HepG2 (cell line): ENCODE results near the gene CTBP1. TPM values are rescaled to one million over a fixed set of nuclear protein-coding genes. Genes with fewer than 3 reads are reported as not detected.

ENCODE experiments used
- ATAC-seq: fragments of 200-7000 bp; cut with Tn5 transposase; 3 replicates; pipeline ENCODE4 v1.9.1; 2020; ENCODE audit warnings: mild to moderate bottlenecking, moderate library complexity
- BruUV-seq: library from RNA; stranded (reverse); fragments of 400-500 nt; replicated peaks from 2 replicates; lab custom pipeline; 2021; lab: Mats Ljungman, UMichigan
- CTCF ChIA-PET: fragments of 300-600 bp; formaldehyde crosslinking; extraction: SDS; loops from one replicate; lab custom pipeline; 2021; ENCODE audit warnings: low total read pairs, inconsistent platforms, low intra/inter-chr PET ratio; lab: Yijun Ruan, JAX
- POLR2A ChIA-PET: fragments of 350-600 bp; sonication (Branson Sonifier 250); formaldehyde crosslinking; loops from one replicate; lab custom pipeline; 2020; ENCODE audit warnings: antibody characterized with exemption, inconsistent platforms; lab: Yijun Ruan, JAX
- DNase-seq: peaks from one replicate; pipeline ENCODE4 v3.0.0-alpha.2; 2015; ENCODE audit warnings: low spot score
- FAIRE-seq: peaks from 3 replicates; lab custom pipeline; 2011; peaks lifted over from hg19 to GRCh38; lab: Jason Lieb, UNC
- H2AFZ ChIP-seq: one replicate; pipeline ENCODE4 v1.6.1; 2011; ENCODE audit warnings: low read length, inconsistent platforms
- H3K27ac ChIP-seq: fragments of 300-600 bp; 3 replicates; pipeline ENCODE4 v1.8.0; 2011; ENCODE audit warnings: mixed run types, mild to moderate bottlenecking, mixed read lengths, low read length, inconsistent platforms; ENCODE audit not compliant: insufficient read depth; ENCODE audit errors: extremely low read length
- H3K27me3 ChIP-seq, 2 experiments: fragments of 200-600 bp in 1 of 2; 2 replicates in 1 of 2; 3 replicates in 1 of 2; pipeline versions ENCODE4 v1.6.0 to v1.8.0; 2011; ENCODE audit warnings: low read length in 2 of 2, mild to moderate bottlenecking in 2 of 2, moderate library complexity in 2 of 2, inconsistent platforms in 1 of 2; ENCODE audit not compliant: insufficient read depth in 2 of 2, control insufficient read depth in 1 of 2
- H3K36me3 ChIP-seq, 2 experiments: fragments of 200-600 bp in 1 of 2; replicated peaks in 1 of 2; 2 replicates in 1 of 2; 3 replicates in 1 of 2; pipeline versions ENCODE4 v1.5.1 to v1.8.0; 2011; ENCODE audit warnings: low read length in 2 of 2, inconsistent platforms in 1 of 2; ENCODE audit not compliant: insufficient read depth in 2 of 2, control insufficient read depth in 1 of 2
- H3K4me1 ChIP-seq: 2 replicates; pipeline ENCODE4 v1.5.1; 2012; ENCODE audit warnings: low read length, inconsistent platforms; ENCODE audit not compliant: insufficient read depth
- H3K4me2 ChIP-seq: 2 replicates; pipeline ENCODE4 v1.6.0; 2011; ENCODE audit warnings: low read depth, low read length, inconsistent platforms
- H3K4me3 ChIP-seq, 3 experiments: fragments of 200-600 bp in 1 of 3; sonication (generic), shearing (Covaris generic) in 1 of 3; replicated peaks in 1 of 3; 2 replicates each; pipeline ENCODE4 v1.5.1; 2011 to 2016; ENCODE audit warnings: low read length in 3 of 3, inconsistent platforms in 2 of 3, low read depth in 2 of 3, mild to moderate bottlenecking in 2 of 3, control low read depth in 1 of 3, mixed read lengths in 1 of 3; ENCODE audit not compliant: insufficient read depth in 1 of 3
- H3K79me2 ChIP-seq: one replicate; pipeline ENCODE4 v1.6.1; 2011; ENCODE audit warnings: low read length, inconsistent platforms; ENCODE audit not compliant: insufficient read depth
- H3K9ac ChIP-seq: 2 replicates; pipeline ENCODE4 v1.6.0; 2011; ENCODE audit warnings: mild to moderate bottlenecking, low read depth, low read length, inconsistent platforms; ENCODE audit not compliant: insufficient read depth
- H3K9me3 ChIP-seq: 2 replicates; pipeline ENCODE4 v1.5.1; 2012; ENCODE audit warnings: mild to moderate bottlenecking, low read length
- H4K20me1 ChIP-seq: 2 replicates; pipeline ENCODE4 v1.6.0; 2011; ENCODE audit warnings: inconsistent platforms, mild to moderate bottlenecking, low read length, moderate library complexity; ENCODE audit not compliant: insufficient read depth
- AHDC1 ChIP-seq: sonication (generic); formaldehyde crosslinking; IDR thresholded peaks from 2 replicates; pipeline ENCODE4 v1.5.1; 2020; ENCODE audit warnings: mild to moderate bottlenecking, missing genetic modification reagents, borderline replicate concordance
- AKAP8 ChIP-seq: sonication (generic); formaldehyde crosslinking; IDR thresholded peaks from 2 replicates; pipeline ENCODE4 v1.5.1; 2020; ENCODE audit warnings: mild to moderate bottlenecking, missing genetic modification reagents
- BCL6 ChIP-seq: IDR thresholded peaks from 2 replicates; pipeline ENCODE4 v1.6.1; 2016; ENCODE audit warnings: missing genetic modification reagents, missing compliant biosample characterization
- HNRNPL ChIP-seq: fragments of 200-400 bp; formaldehyde crosslinking; IDR thresholded peaks from 2 replicates; pipeline ENCODE4 v1.6.1; 2017; ENCODE audit warnings: mild to moderate bottlenecking, low read depth, low read length
- IRF2 ChIP-seq: IDR thresholded peaks from 2 replicates; pipeline ENCODE4 v1.6.1; 2018; ENCODE audit warnings: missing genetic modification reagents, missing compliant biosample characterization
- PHF20 ChIP-seq: sonication (generic); formaldehyde crosslinking; IDR thresholded peaks from 2 replicates; pipeline ENCODE4 v1.5.0; 2020; ENCODE audit warnings: mild to moderate bottlenecking, missing genetic modification reagents
- RBFOX2 ChIP-seq: fragments of 200-400 bp; formaldehyde crosslinking; IDR thresholded peaks from 2 replicates; pipeline ENCODE4 v1.6.1; 2017; ENCODE audit warnings: low read depth, mild to moderate bottlenecking, low read length
- SRSF4 ChIP-seq: fragments of 200-400 bp; formaldehyde crosslinking; IDR thresholded peaks from one replicate; pipeline ENCODE4 v1.6.1; 2018; ENCODE audit warnings: mild to moderate bottlenecking, low read depth, low read length, moderate library complexity; ENCODE audit not compliant: poor library complexity, severe bottlenecking
- ZNF570 ChIP-seq: sonication (generic); formaldehyde crosslinking; IDR thresholded peaks from 2 replicates; pipeline ENCODE4 v1.4.0; 2020; ENCODE audit warnings: mild to moderate bottlenecking, missing genetic modification reagents, borderline replicate concordance
- ZNF703 ChIP-seq: sonication (generic); formaldehyde crosslinking; IDR thresholded peaks from 2 replicates; pipeline ENCODE4 v1.5.1; 2020; ENCODE audit warnings: missing genetic modification reagents, mild to moderate bottlenecking, moderate library complexity, borderline replicate concordance
- WGBS: methylation state at CpG from one replicate; pipeline ENCODE4 v1.1.6; 2017; ENCODE audit warnings: low lambda C conversion rate; 5-methylcytosine and 5-hydroxymethylcytosine counted together
- in situ Hi-C: cut with HindIII; loops from 2 replicates; pipeline ENCODE4 v1.10.0; 2017; ENCODE audit warnings: low pct_unique_long_range_greater_than_20kb; ENCODE audit not compliant: extremely low pct_ligation_motif_present
- intact Hi-C: fragments of 100-400 bp; cut with micrococcal nuclease; formaldehyde crosslinking; loops from one replicate; pipeline ENCODE4 v1.10.0; 2022; ENCODE audit not compliant: unreplicated experiment
- polyA plus RNA-seq, 8 experiments: library from polyadenylated mRNA; depleted of rRNA in 3 of 8; stranded (reverse) in 7 of 8; unstranded in 1 of 8; fragments of >200 nt; fragmentation: Illumina TruSeq in 4 of 8; extraction: Trizol in 4 of 8; gene quantifications; 2 replicates each; pipeline versions ENCODE4 v1.2.1 to v1.2.3, GENCODE V29; 2011 to 2016; ENCODE audit warnings: low read depth in 4 of 8, missing spikeins in 1 of 8, mixed read lengths in 1 of 8; ENCODE audit not compliant: insufficient read depth in 1 of 8
- total RNA-seq, 5 experiments: library from RNA; depleted of rRNA; stranded (reverse); fragments of >200 nt; fragmentation: Illumina TruSeq; extraction: Trizol; gene quantifications; 2 replicates each; pipeline ENCODE4 v1.2.3, GENCODE V29; 2016; ENCODE audit warnings: low read depth in 1 of 5

The CTBP1 gene
- total and polyA plus RNA-seq, 2 of the 13 experiments (the other 11 are each of a cell fraction or from before 2014, with no cell fraction given), result 78.5 to 112 TPM

- intact Hi-C loops, result no loop called here
- Histone ChIP-seq H3K9ac (peak overlapping the region; percentile 97; the same call in 1 of the 2 replicates), H3K79me2 (peaks cover 79% of the 10 kb centered on the region), H3K4me2 (peak overlapping the region; percentile 93), H3K4me3 (peak overlapping the region; percentile 20 to 95 (median 87); a peak in 3 of 6 replicates), H3K27me3 (no peaks in the 10 kb centered on the region), H4K20me1 (peaks cover 55% of the 10 kb centered on the region), H3K9me3 (no peaks in the 10 kb centered on the region), H3K36me3 (peaks cover 3% of the 10 kb centered on the region in 2 experiments; a peak in 4 of 5 replicates), H3K4me1 (peaks cover 41% of the 10 kb centered on the region), H2AFZ (no peak overlapping the region), H3K27ac (no peak overlapping the region)
- DNase-seq (no peak), ATAC-seq (no peak), FAIRE-seq (no peak)
- TSS peak; percentile 50 for BruUV-seq
- ChIA-PET POLR2A (interaction anchor here (1.1 kb wide), 1 partner anchor 101 kb away, joined by 6 read pairs; the partner anchor contains the start of gene UVSSA), CTCF (no interaction called here)
- WGBS, result 84% methylated on average over 19 of the region's 24 CpGs
- TF ChIP-seq HNRNPL (0 out of 2 replicates have a peak, but pooled peaks have one; percentile 37), ZNF570 (CRISPR knock-in tag) (no peak), AHDC1 (CRISPR knock-in tag) (no peak), AKAP8 (CRISPR knock-in tag) (peak; percentile 54; the same call in 1 of the 2 replicates), SRSF4 (no peak), PHF20 (no peak), IRF2 (no peak), ZNF703 (CRISPR knock-in tag) (no peak), BCL6 (CRISPR knock-in tag) (0 out of 2 replicates have a peak, but pooled peaks have one; percentile 26), RBFOX2 (0 out of 2 replicates have a peak, but pooled peaks have one; percentile 12)
- in situ Hi-C loops, result no loop called here
Observed at GRCh38 chr4:1246111-1246881, 2.6 kb downstream of the CTBP1 start.
